Karpas-422 (cell line): ENCODE measurements around the gene FBN1. TPM values are rescaled to one million over a fixed set of nuclear protein-coding genes. Genes with fewer than 3 reads are reported as not detected.

Experiments
- DNase-seq: peaks from one replicate; pipeline ENCODE4 v3.0.0-alpha.2; 2015
- H2AFZ ChIP-seq: fragments of 200-600 bp; sonication (generic); 2 replicates; pipeline ENCODE4 v1.6.1; 2014; ENCODE audit warnings: antibody characterized with exemption, low read length, mixed read lengths
- H3K27ac ChIP-seq: fragments of 200-600 bp; sonication (generic); 2 replicates; pipeline ENCODE4 v1.5.1; 2014; ENCODE audit warnings: mild to moderate bottlenecking, low read length, moderate library complexity
- H3K27me3 ChIP-seq: fragments of 200-600 bp; sonication (generic); 2 replicates; pipeline ENCODE4 v1.6.1; 2014; ENCODE audit warnings: low read length, mixed read lengths
- H3K36me3 ChIP-seq: fragments of 200-600 bp; sonication (generic); 2 replicates; pipeline ENCODE4 v1.6.1; 2014; ENCODE audit warnings: low read length, mixed read lengths; ENCODE audit not compliant: insufficient read depth
- H3K4me1 ChIP-seq: fragments of 200-600 bp; sonication (generic); 2 replicates; pipeline ENCODE4 v1.6.1; 2014; ENCODE audit warnings: mild to moderate bottlenecking, low read length, mixed read lengths
- H3K4me2 ChIP-seq: fragments of 200-600 bp; sonication (generic); 2 replicates; pipeline ENCODE4 v1.6.1; 2014; ENCODE audit warnings: low read length, low read depth, mild to moderate bottlenecking; ENCODE audit not compliant: poor library complexity, severe bottlenecking
- H3K4me3 ChIP-seq: fragments of 200-600 bp; sonication (generic); 2 replicates; pipeline ENCODE4 v1.5.1; 2014; ENCODE audit warnings: mild to moderate bottlenecking, antibody characterized with exemption, low read length, mixed read lengths
- H3K79me2 ChIP-seq: fragments of 200-600 bp; sonication (generic); 2 replicates; pipeline ENCODE4 v1.6.1; 2014; ENCODE audit warnings: mild to moderate bottlenecking, low read length, mixed read lengths
- H3K9ac ChIP-seq: fragments of 200-600 bp; sonication (generic); 2 replicates; pipeline ENCODE4 v1.6.0; 2014; ENCODE audit warnings: low read length
- H3K9me2 ChIP-seq: fragments of 200-600 bp; sonication (generic), shearing (Covaris generic); replicated peaks from 2 replicates; pipeline ENCODE4 v1.6.0; 2014; ENCODE audit warnings: mild to moderate bottlenecking, low read length, moderate library complexity; ENCODE audit not compliant: insufficient read depth
- H3K9me3 ChIP-seq: fragments of 300-700, 200-600 bp; sonication (generic); 2 replicates; pipeline ENCODE4 v1.6.1; 2014; ENCODE audit warnings: low read length, mixed read lengths
- H4K20me1 ChIP-seq: fragments of 200-600 bp; sonication (generic); 2 replicates; pipeline ENCODE4 v1.6.1; 2014; ENCODE audit warnings: mild to moderate bottlenecking, antibody characterized with exemption, low read length, low read depth; ENCODE audit not compliant: insufficient read depth
- total RNA-seq: library from RNA; depleted of rRNA; stranded (reverse); fragments of >200 nt; shearing (Covaris generic); gene quantifications from 2 replicates; pipeline ENCODE4 v1.2.3, GENCODE V29; 2014; ENCODE audit warnings: low replicate concordance

FBN1 gene
- total RNA-seq, 1 experiment from 2014 or later = 0.86 TPM

DNA sequence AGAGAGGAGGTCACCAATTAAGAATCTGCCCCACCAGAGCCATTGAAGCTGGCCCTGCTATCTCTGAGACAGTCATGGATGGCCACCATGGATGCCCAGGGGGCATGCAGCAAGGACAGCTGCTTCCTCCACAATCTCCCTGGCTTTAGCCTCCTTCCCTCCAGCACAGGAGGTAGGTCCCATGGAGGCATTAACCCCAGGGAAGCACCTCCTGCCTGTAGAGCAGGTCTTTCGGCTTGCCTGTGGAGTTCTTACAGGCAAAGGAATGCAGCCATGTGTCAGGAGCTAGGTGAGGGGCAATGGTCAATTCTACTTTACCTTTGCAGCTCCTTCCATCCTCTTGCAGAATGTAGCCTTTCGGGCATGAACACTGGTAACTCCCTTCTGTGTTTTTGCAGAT, 220.5 kb downstream of the FBN1 start:
- Histone ChIP-seq H3K27me3 (no peaks in the 10 kb centered on the region), H3K4me1 (no peaks in the 10 kb centered on the region), H2AFZ (no peak overlapping the region), H3K27ac (no peak overlapping the region), H4K20me1 (no peaks in the 10 kb centered on the region), H3K4me3 (no peak overlapping the region), H3K36me3 (no peaks in the 10 kb centered on the region), H3K79me2 (no peaks in the 10 kb centered on the region), H3K9me3 (no peaks in the 10 kb centered on the region), H3K4me2 (no peak overlapping the region), H3K9me2 (no peaks in the 10 kb centered on the region), H3K9ac (no peak overlapping the region)
- no peak for DNase-seq

DNA sequence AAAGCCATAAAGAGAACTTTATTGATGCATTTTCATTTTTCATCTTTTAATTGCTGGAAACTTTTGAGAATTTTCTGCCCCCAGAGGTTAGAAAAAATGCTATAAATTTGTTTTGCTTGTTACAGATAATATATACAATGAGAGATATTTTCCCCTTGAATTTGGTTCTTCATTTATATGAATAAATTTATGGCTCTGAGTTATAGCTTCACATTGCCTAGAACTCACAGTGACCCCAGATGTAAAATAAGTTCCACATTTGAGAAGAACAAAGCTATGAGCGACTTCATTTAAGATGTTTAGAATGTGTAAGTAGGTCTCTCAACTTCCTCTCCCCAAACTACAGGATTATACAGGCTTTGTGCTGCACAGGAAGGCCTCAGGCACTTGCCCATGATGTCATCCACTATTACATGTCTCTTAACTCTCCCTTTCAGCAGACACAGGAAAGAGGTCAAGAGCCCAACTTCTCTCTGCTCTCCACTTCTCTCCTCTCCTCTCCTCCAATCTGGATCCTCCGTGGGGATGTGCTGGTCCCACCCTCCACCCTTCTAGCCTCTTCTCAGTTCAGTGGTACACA, 221.5 kb downstream of the FBN1 start:
- Histone ChIP-seq H3K4me2 (no peak overlapping the region), H3K36me3 (no peaks in the 10 kb centered on the region), H3K27ac (no peak overlapping the region), H2AFZ (no peak overlapping the region), H3K9me3 (no peaks in the 10 kb centered on the region), H3K27me3 (no peaks in the 10 kb centered on the region), H3K4me3 (no peak overlapping the region), H4K20me1 (no peaks in the 10 kb centered on the region), H3K79me2 (no peaks in the 10 kb centered on the region), H3K4me1 (no peaks in the 10 kb centered on the region), H3K9me2 (no peaks in the 10 kb centered on the region), H3K9ac (no peak overlapping the region)
- no peak for DNase-seq

DNA sequence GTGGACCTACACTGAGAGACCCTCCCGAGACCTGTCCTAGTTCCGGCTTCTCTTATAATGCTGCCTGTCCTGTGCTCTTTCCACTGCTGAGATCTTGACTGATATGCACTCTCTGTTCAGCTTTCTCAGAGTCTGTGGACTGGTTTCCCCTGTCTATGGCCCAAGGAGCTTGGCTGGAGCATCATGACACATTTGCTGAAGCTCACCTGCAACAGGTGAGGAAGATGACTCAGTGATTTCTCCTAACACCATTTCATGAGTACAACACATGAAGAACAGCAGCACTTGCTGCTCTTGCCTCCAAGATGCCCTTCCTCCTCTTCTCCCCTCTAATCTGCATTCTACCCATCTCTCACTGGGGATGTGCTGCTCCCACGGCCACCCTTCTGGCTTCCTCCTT, 222.2 kb downstream of the FBN1 start:
- no peak overlapping the region for H3K4me2 ChIP-seq
- DNase-seq = no peak
- no peaks in the 10 kb centered on the region for H3K9me3 ChIP-seq
- H3K27me3 ChIP-seq = no peaks in the 10 kb centered on the region
- no peaks in the 10 kb centered on the region for H3K9me2 ChIP-seq
- no peak overlapping the region for H3K27ac ChIP-seq
- H2AFZ ChIP-seq = no peak overlapping the region
- no peak overlapping the region for H3K4me3 ChIP-seq
- H3K9ac ChIP-seq = no peak overlapping the region
- H4K20me1 ChIP-seq = no peaks in the 10 kb centered on the region
- H3K79me2 ChIP-seq = no peaks in the 10 kb centered on the region
- H3K36me3 ChIP-seq = no peaks in the 10 kb centered on the region
- H3K4me1 ChIP-seq = no peaks in the 10 kb centered on the region

DNA sequence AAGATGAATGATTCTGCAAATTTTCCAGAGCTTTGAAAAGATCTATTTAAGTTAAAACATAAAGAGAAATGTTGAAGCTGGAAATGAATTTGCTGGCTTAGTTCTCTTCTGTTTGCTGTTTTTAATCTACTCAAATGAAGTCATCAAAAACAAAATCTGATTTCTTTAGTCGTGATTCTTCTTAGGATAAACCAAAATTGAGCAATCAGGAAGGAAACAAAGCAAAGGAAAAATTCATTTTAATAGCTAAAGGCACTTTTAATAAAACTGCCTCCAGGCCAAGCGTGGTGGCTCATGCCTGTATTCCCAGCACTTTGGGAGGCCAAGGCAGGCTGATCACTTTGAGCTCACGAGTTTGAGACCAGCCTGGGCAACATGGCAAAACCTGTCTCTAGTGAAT, 223.1 kb downstream of the FBN1 start:
- Histone ChIP-seq H3K79me2 (no peaks in the 10 kb centered on the region), H4K20me1 (no peaks in the 10 kb centered on the region), H3K4me1 (no peaks in the 10 kb centered on the region), H3K27me3 (no peaks in the 10 kb centered on the region), H3K4me2 (no peak overlapping the region), H3K9me3 (no peaks in the 10 kb centered on the region), H3K4me3 (no peak overlapping the region), H3K27ac (no peak overlapping the region), H3K9me2 (no peaks in the 10 kb centered on the region), H3K36me3 (no peaks in the 10 kb centered on the region), H3K9ac (no peak overlapping the region), H2AFZ (no peak overlapping the region)
- DNase-seq = no peak

DNA sequence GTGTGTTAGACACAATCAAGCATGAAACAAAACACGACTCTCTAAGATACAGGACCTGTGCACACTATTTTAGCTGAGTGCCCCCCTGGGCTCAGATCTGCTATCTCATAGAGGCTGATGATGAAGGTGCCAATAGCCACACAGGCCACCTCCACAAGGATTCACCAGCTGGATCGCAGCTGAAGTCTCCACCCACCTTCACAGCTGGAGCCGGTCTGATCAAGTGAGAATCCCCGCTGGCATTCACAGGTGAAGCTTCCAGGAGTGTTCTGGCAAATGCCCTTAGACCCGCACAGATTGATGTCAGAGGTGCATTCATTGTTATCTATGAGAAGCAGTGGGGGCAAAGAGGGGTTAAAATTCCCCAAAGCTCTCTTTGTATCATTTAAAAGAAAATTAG, 224.1 kb downstream of the FBN1 start:
- no peak overlapping the region for H3K9ac ChIP-seq
- no peak overlapping the region for H2AFZ ChIP-seq
- no peaks in the 10 kb centered on the region for H4K20me1 ChIP-seq
- no peak overlapping the region for H3K4me2 ChIP-seq
- H3K4me1 ChIP-seq = no peaks in the 10 kb centered on the region
- H3K9me2 ChIP-seq = no peaks in the 10 kb centered on the region
- DNase-seq = no peak
- no peaks in the 10 kb centered on the region for H3K36me3 ChIP-seq
- no peaks in the 10 kb centered on the region for H3K9me3 ChIP-seq
- no peak overlapping the region for H3K4me3 ChIP-seq
- no peaks in the 10 kb centered on the region for H3K79me2 ChIP-seq
- no peak overlapping the region for H3K27ac ChIP-seq
- H3K27me3 ChIP-seq = no peaks in the 10 kb centered on the region

DNA sequence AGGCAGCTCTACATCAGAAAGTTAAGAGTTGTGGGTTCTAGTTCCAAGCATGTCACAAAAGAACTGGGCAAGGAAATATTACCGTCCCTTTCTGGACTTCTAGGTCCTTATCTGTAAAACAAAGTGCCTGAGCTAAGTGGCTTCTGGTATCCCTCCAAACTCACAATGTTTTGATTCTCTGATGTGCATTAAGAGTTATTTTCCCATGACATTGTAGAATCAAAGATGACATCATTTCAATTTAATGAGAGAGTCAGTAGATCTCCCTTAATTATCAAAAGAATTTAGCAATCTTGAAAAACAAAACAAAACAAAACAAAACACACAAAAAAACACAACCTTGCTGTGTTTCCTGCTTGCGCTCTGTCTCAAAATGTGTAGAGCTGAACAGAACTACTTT, 225.6 kb downstream of the FBN1 start:
- H3K27ac ChIP-seq = no peak overlapping the region
- H3K9me2 ChIP-seq = no peaks in the 10 kb centered on the region
- no peak overlapping the region for H2AFZ ChIP-seq
- H3K4me2 ChIP-seq = no peak overlapping the region
- no peaks in the 10 kb centered on the region for H3K79me2 ChIP-seq
- no peaks in the 10 kb centered on the region for H4K20me1 ChIP-seq
- H3K9me3 ChIP-seq = no peaks in the 10 kb centered on the region
- H3K4me3 ChIP-seq = no peak overlapping the region
- no peak overlapping the region for H3K9ac ChIP-seq
- H3K4me1 ChIP-seq = no peaks in the 10 kb centered on the region
- H3K27me3 ChIP-seq = no peaks in the 10 kb centered on the region
- no peak for DNase-seq
- no peaks in the 10 kb centered on the region for H3K36me3 ChIP-seq

DNA sequence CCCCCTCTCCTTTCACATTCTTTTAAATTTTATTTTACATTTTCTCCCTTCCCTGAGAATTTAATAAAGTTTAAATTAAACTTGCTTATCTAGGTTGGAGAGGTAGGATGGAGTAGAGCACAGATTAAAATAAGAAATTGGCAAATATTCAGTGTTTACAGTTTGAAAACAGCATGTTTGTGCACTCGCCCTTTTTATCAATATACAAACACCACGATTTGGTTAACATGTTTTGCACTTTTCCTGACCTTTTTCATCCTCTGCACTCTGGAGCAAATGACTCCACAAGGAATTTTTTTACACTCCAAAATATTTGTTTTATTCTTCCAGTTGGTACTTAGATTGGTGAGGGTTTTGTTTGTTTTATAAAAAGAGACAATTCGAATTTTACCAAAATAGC, 227.2 kb downstream of the FBN1 start:
- Histone ChIP-seq H2AFZ (no peak overlapping the region), H3K36me3 (no peaks in the 10 kb centered on the region), H3K4me3 (no peak overlapping the region), H3K9me2 (no peaks in the 10 kb centered on the region), H3K79me2 (no peaks in the 10 kb centered on the region), H3K27me3 (no peaks in the 10 kb centered on the region), H3K9me3 (no peaks in the 10 kb centered on the region), H3K4me1 (no peaks in the 10 kb centered on the region), H3K9ac (no peak overlapping the region), H4K20me1 (no peaks in the 10 kb centered on the region), H3K4me2 (no peak overlapping the region), H3K27ac (no peak overlapping the region)
- no peak for DNase-seq

DNA sequence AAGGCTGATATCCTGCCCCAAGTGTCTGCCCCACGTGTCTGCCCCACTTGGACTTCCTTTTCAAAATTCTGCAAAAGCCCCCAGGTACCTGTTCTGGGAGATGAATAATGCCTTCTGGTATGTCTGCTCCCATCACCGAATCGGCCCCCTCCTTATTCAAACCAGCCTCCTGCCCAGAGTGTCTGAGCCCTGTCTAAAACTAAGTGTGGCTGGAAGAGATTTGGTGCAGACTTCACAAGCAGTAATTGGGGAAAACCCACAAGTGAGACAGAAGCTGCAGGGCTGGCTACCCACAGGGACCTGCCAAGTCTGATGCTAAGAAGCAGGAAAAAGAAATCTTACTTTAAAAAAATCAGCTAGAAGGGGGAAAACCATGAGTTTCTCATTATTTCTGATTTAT, 229.2 kb downstream of the FBN1 start:
- no peaks in the 10 kb centered on the region for H3K9me3 ChIP-seq

More for the DNA sequence above, 229.2 kb downstream of the FBN1 start:
- Histone ChIP-seq H3K27ac (no peak overlapping the region), H3K9me2 (no peaks in the 10 kb centered on the region), H3K4me2 (no peak overlapping the region), H3K4me3 (no peak overlapping the region), H4K20me1 (no peaks in the 10 kb centered on the region), H3K9ac (no peak overlapping the region), H2AFZ (no peak overlapping the region), H3K36me3 (no peaks in the 10 kb centered on the region), H3K27me3 (no peaks in the 10 kb centered on the region), H3K79me2 (no peaks in the 10 kb centered on the region), H3K4me1 (no peaks in the 10 kb centered on the region)
- DNase-seq = no peak
